CD14-positive monocyte (primary cell): ENCODE data around the gene COL11A1. TPM values are rescaled to one million over a fixed set of nuclear protein-coding genes. Genes with fewer than 3 reads are reported as not detected.

Experiments used
- DNase-seq, 3 donors: peaks; one replicate each; pipeline ENCODE4 v3.0.0-alpha.2; 2011 to 2022
- H2AFZ ChIP-seq: 2 replicates; pipeline ENCODE4 v1.6.0; 2012; ENCODE audit warnings: mild to moderate bottlenecking, low read depth, low read length, inconsistent platforms; ENCODE audit not compliant: insufficient read depth, poor library complexity, severe bottlenecking
- H3K27ac ChIP-seq, 2 donors: 1 replicate in 1 of 2; 2 replicates in 1 of 2; pipeline ENCODE4 v1.5.1; 2012 to 2013; ENCODE audit warnings: low read length in 2 of 2, control low read depth in 1 of 2, inconsistent platforms in 1 of 2, low read depth in 1 of 2, mild to moderate bottlenecking in 1 of 2
- H3K27me3 ChIP-seq, 2 donors: one replicate each; pipeline versions ENCODE4 v1.6.0 to v1.6.1; 2011 to 2013; ENCODE audit warnings: low read length in 2 of 2; ENCODE audit not compliant: control insufficient read depth in 2 of 2, insufficient read depth in 2 of 2
- H3K36me3 ChIP-seq, 2 donors: replicated peaks in 1 of 2; 1 replicate in 1 of 2; 2 replicates in 1 of 2; pipeline versions ENCODE4 v1.5.1 to v1.6.1; 2012 to 2013; ENCODE audit warnings: low read length in 2 of 2, control low read depth in 1 of 2, inconsistent platforms in 1 of 2, mild to moderate bottlenecking in 1 of 2; ENCODE audit not compliant: insufficient read depth in 2 of 2, control insufficient read depth in 1 of 2
- H3K4me1 ChIP-seq, 2 donors: 1 replicate in 1 of 2; 2 replicates in 1 of 2; pipeline versions ENCODE4 v1.5.1 to v1.6.1; 2012 to 2013; ENCODE audit warnings: low read length in 2 of 2, control low read depth in 1 of 2, inconsistent platforms in 1 of 2, mild to moderate bottlenecking in 1 of 2, moderate library complexity in 1 of 2; ENCODE audit not compliant: insufficient read depth in 2 of 2, control insufficient read depth in 1 of 2
- H3K4me2 ChIP-seq: replicated peaks from 2 replicates; pipeline ENCODE3; 2012; ENCODE audit warnings: low read length, moderate library complexity, mild to moderate bottlenecking; ENCODE audit not compliant: poor library complexity, severe bottlenecking; ENCODE audit errors: extremely low read depth
- H3K4me3 ChIP-seq, 3 experiments: fragments of 200-600 bp in 1 of 3; sonication (generic) in 1 of 3; replicated peaks in 1 of 3; 1 replicate in 2 of 3; 2 replicates in 1 of 3; pipeline ENCODE4 v1.5.1; 2011 to 2013; ENCODE audit warnings: low read length in 3 of 3, mild to moderate bottlenecking in 3 of 3, control low read depth in 2 of 3, low read depth in 2 of 3, inconsistent platforms in 1 of 3, moderate library complexity in 1 of 3
- H3K79me2 ChIP-seq: 2 replicates; pipeline ENCODE4 v1.6.0; 2012; ENCODE audit warnings: mild to moderate bottlenecking, control low read depth, inconsistent platforms, low read length, moderate library complexity; ENCODE audit not compliant: insufficient read depth
- H3K9ac ChIP-seq: 2 replicates; pipeline ENCODE4 v1.6.0; 2017; ENCODE audit warnings: low read length, mild to moderate bottlenecking; ENCODE audit not compliant: insufficient read depth, poor library complexity, severe bottlenecking
- H3K9me3 ChIP-seq, 2 donors: replicated peaks in 1 of 2; 1 replicate in 1 of 2; 2 replicates in 1 of 2; pipeline versions ENCODE4 v1.5.1 to v1.6.1; 2012 to 2013; ENCODE audit warnings: low read length in 2 of 2, control low read depth in 1 of 2; ENCODE audit not compliant: control insufficient read depth in 1 of 2, insufficient read depth in 1 of 2
- H4K20me1 ChIP-seq: 2 replicates; pipeline ENCODE4 v1.6.0; 2012; ENCODE audit warnings: mild to moderate bottlenecking, low read length, control low read depth, moderate library complexity; ENCODE audit not compliant: insufficient read depth
- H3K27ac Mint-ChIP-seq, 7 donors: one replicate each; pipeline ENCODE4 v1.8.0; 2020; ENCODE audit warnings: mild to moderate bottlenecking in 7 of 7, mixed read lengths in 7 of 7, moderate library complexity in 6 of 7, inconsistent platforms in 2 of 7
- H3K27me3 Mint-ChIP-seq, 3 donors: one replicate each; pipeline ENCODE4 v1.8.0; 2021 to 2022; ENCODE audit warnings: low read depth in 3 of 3, mild to moderate bottlenecking in 3 of 3, mixed read lengths in 3 of 3, moderate library complexity in 3 of 3, inconsistent platforms in 1 of 3
- H3K36me3 Mint-ChIP-seq, 2 donors: one replicate each; pipeline ENCODE4 v1.8.0; 2020; ENCODE audit warnings: mixed read lengths in 2 of 2, inconsistent platforms in 1 of 2, mild to moderate bottlenecking in 1 of 2
- H3K4me1 Mint-ChIP-seq: one replicate; pipeline ENCODE4 v1.8.0; 2020; ENCODE audit warnings: mild to moderate bottlenecking, mixed read lengths
- H3K4me3 Mint-ChIP-seq, 2 donors: one replicate each; pipeline ENCODE4 v1.8.0; 2020; ENCODE audit warnings: mild to moderate bottlenecking in 2 of 2, mixed read lengths in 2 of 2, moderate library complexity in 1 of 2
- H3K9me3 Mint-ChIP-seq, 7 donors: one replicate each; pipeline ENCODE4 v1.8.0; 2020 to 2022; ENCODE audit warnings: mixed read lengths in 7 of 7, mild to moderate bottlenecking in 6 of 7, moderate library complexity in 6 of 7, inconsistent platforms in 2 of 7
- CTCF ChIP-seq: fragments of 200-600 bp; IDR thresholded peaks from one replicate; pipeline ENCODE4 v1.8.0; 2022; ENCODE audit warnings: antibody characterized with exemption, mild to moderate bottlenecking
- WGBS: methylation state at CpG from one replicate; pipeline ENCODE4 v1.1.5; 2013; ENCODE audit warnings: missing lambda C conversion rate; ENCODE audit not compliant: insufficient coverage; 5-methylcytosine and 5-hydroxymethylcytosine counted together
- intact Hi-C, 2 donors: fragments of 100-400 bp; cut with micrococcal nuclease; formaldehyde crosslinking; loops; one replicate each; pipeline versions ENCODE4 v1.15.0 to v1.15.1; 2023
- polyA plus RNA-seq, 3 donors: library from polyadenylated mRNA; depleted of rRNA in 1 of 3; unstranded in 2 of 3; stranded (reverse) in 1 of 3; fragments of 300-500 nt in 2 of 3; fragments of >200 nt in 1 of 3; fragmentation: Illumina TruSeq in 2 of 3; gene quantifications; 1 replicate in 2 of 3; 2 replicates in 1 of 3; pipeline ENCODE4 v1.2.3, GENCODE V29; 2012 to 2021

COL11A1 gene
- polyA plus RNA-seq, 3 donors, result not detected

GRCh38 chr1:103111926-103112325 is 3.6 kb upstream of the COL11A1 start:
- WGBS, result no CpG with 5 or more reads among the region's 1 CpG
- no peak for TF ChIP-seq CTCF
- Histone ChIP-seq H3K27ac (no peak overlapping the region), H2AFZ (no peak overlapping the region), H3K4me1 (no peaks in the 10 kb centered on the region), H3K4me2 (no peak overlapping the region), H3K36me3 (no peaks in the 10 kb centered on the region), H4K20me1 (no peaks in the 10 kb centered on the region), H3K4me3 (no peak overlapping the region), H3K79me2 (no peaks in the 10 kb centered on the region), H3K27me3 (peaks cover 18 to 27% of the 10 kb centered on the region in 2 donors), H3K9me3 (peaks cover 0 to 5% of the 10 kb centered on the region in 2 donors), H3K9ac (no peak overlapping the region)
- Mint-ChIP-seq H3K27me3 (peaks cover 17 to 30% (median 25%) of the 10 kb centered on the region in 3 donors), H3K4me3 (no peak overlapping the region), H3K27ac (no peak overlapping the region), H3K9me3 (peaks cover 0 to 3% (median 0%) of the 10 kb centered on the region in 7 donors), H3K36me3 (no peaks in the 10 kb centered on the region), H3K4me1 (peaks cover 2% of the 10 kb centered on the region)
- intact Hi-C loops, result no loop called here
- DNase-seq, result no peak

GRCh38 chr1:103110701-103111100 is 2.4 kb upstream of the COL11A1 start:
- H4K20me1 ChIP-seq, result no peaks in the 10 kb centered on the region
- Mint-ChIP-seq H3K9me3 (peaks cover 0 to 3% (median 0%) of the 10 kb centered on the region in 7 donors), H3K36me3 (no peaks in the 10 kb centered on the region), H3K27me3 (peaks cover 22 to 40% (median 34%) of the 10 kb centered on the region in 3 donors), H3K4me3 (no peak overlapping the region), H3K4me1 (peaks cover 6% of the 10 kb centered on the region), H3K27ac (no peak overlapping the region)
- no peak overlapping the region for H2AFZ ChIP-seq
- no peak overlapping the region for H3K9ac ChIP-seq
- H3K27me3 ChIP-seq, result peaks cover 28 to 37% of the 10 kb centered on the region in 2 donors
- WGBS, result no CpG with 5 or more reads among the region's 1 CpG
- no peaks in the 10 kb centered on the region for H3K79me2 ChIP-seq
- no peak for TF ChIP-seq CTCF
- DNase-seq, result no peak
- H3K4me3 ChIP-seq, result no peak overlapping the region
- H3K27ac ChIP-seq, result no peak overlapping the region
- no peaks in the 10 kb centered on the region for H3K36me3 ChIP-seq
- intact Hi-C loops, result no loop called here
- H3K4me2 ChIP-seq, result no peak overlapping the region
- H3K4me1 ChIP-seq, result no peaks in the 10 kb centered on the region
- H3K9me3 ChIP-seq, result peaks cover 0 to 5% of the 10 kb centered on the region in 2 donors
